Natural killer cell (primary cell): ENCODE results near the gene UBE2U. TPM values are rescaled to one million over a fixed set of nuclear protein-coding genes. Genes with fewer than 3 reads are reported as not detected.
"Not testable (repeated sequence)": the region's sequence is repeated elsewhere in the genome, so short reads cannot be mapped to it uniquely, and the experiment has no call there.

Experiments
- ATAC-seq, 3 donors: fragments of 150-1000 bp in 2 of 3; fragments of 200-7000 bp in 1 of 3; cut with Tn5 transposase; 1 replicate in 1 of 3; 2 replicates in 2 of 3; pipeline ENCODE4 v1.10.0; 2021; ENCODE audit warnings: mild to moderate bottlenecking in 2 of 3, moderate library complexity in 2 of 3
- DNase-seq, 2 donors: peaks; one replicate each; pipeline versions ENCODE4 v3.0.0 to v3.0.0-alpha.2; 2013 to 2021; ENCODE audit warnings: mixed read lengths in 1 of 2
- H3K27ac ChIP-seq: one replicate; pipeline ENCODE4 v1.5.1; 2013; ENCODE audit warnings: mild to moderate bottlenecking, low read length
- H3K27me3 ChIP-seq: one replicate; pipeline ENCODE4 v1.6.1; 2013; ENCODE audit warnings: low read length; ENCODE audit not compliant: control insufficient read depth, insufficient read depth
- H3K36me3 ChIP-seq: one replicate; pipeline ENCODE4 v1.6.1; 2013; ENCODE audit warnings: low read length; ENCODE audit not compliant: control insufficient read depth, insufficient read depth
- H3K4me1 ChIP-seq: one replicate; pipeline ENCODE4 v1.6.1; 2013; ENCODE audit warnings: low read length; ENCODE audit not compliant: control insufficient read depth, insufficient read depth
- H3K4me3 ChIP-seq: one replicate; pipeline ENCODE4 v1.5.1; 2013; ENCODE audit warnings: low read length
- H3K9me3 ChIP-seq: one replicate; pipeline ENCODE4 v1.6.1; 2013; ENCODE audit warnings: low read length; ENCODE audit not compliant: control insufficient read depth, insufficient read depth
- H3K27ac Mint-ChIP-seq, 2 donors: one replicate each; pipeline ENCODE4 v1.8.0; 2022; ENCODE audit warnings: mild to moderate bottlenecking in 2 of 2, mixed read lengths in 2 of 2, moderate library complexity in 1 of 2
- H3K27me3 Mint-ChIP-seq, 2 donors: one replicate each; pipeline ENCODE4 v1.8.0; 2022; ENCODE audit warnings: low read depth in 2 of 2, mixed read lengths in 2 of 2
- H3K36me3 Mint-ChIP-seq: one replicate; pipeline ENCODE4 v1.8.0; 2022; ENCODE audit warnings: mixed read lengths
- H3K4me1 Mint-ChIP-seq, 2 donors: one replicate each; pipeline ENCODE4 v1.8.0; 2022; ENCODE audit warnings: mixed read lengths in 2 of 2
- H3K4me3 Mint-ChIP-seq: one replicate; pipeline ENCODE4 v1.8.0; 2022; ENCODE audit warnings: mild to moderate bottlenecking, moderate library complexity, mixed read lengths
- H3K9me3 Mint-ChIP-seq, 2 donors: one replicate each; pipeline ENCODE4 v1.8.0; 2022; ENCODE audit warnings: mixed read lengths in 2 of 2
- WGBS: methylation state at CpG from one replicate; pipeline ENCODE4 v1.1.7; 2013; ENCODE audit warnings: missing lambda C conversion rate; ENCODE audit not compliant: insufficient coverage; 5-methylcytosine and 5-hydroxymethylcytosine counted together
- intact Hi-C: fragments of 100-400 bp; cut with micrococcal nuclease; formaldehyde crosslinking; loops from one replicate; pipeline ENCODE4 v1.14.2; 2022
- total RNA-seq, 4 donors: library from RNA; stranded (reverse); fragments of 120-200 nt in 1 of 4; gene quantifications; one replicate each; pipeline versions ENCODE4 v1.2.3 to v1.2.4, GENCODE V29; 2013 to 2022
- TF ChIP-seq, protein P1 (sequence below): fragments of 200-600 bp; IDR thresholded peaks from one replicate; pipeline ENCODE4 v1.8.0; 2022; ENCODE audit warnings: antibody characterized with exemption

The UBE2U gene
- total RNA-seq, 3 donors from 2014 or later (not counting 1 experiment from before 2014, with no cell fraction given): not detected

DNA sequence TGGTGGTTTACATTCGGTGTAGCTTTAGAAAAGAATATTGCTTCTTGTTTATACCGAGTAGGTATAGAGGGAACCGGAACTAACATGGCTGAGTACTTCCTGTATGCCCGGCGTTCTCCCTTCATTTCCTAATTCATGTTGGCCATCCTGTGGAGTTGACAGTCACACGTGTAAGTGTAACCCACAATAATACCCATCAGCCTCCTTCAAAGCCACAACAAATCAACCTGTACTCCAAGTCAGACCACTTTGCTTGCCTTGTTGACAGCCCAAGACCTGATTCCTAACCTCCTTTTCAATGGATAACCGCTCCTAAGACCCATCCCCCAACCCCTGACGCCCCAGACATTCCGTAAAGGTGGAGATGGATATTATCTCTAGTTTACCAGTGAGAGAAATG, 42.1 kb downstream of the UBE2U start:
- Histone ChIP-seq H3K4me1 (no peaks in the 10 kb centered on the region), H3K36me3 (no peaks in the 10 kb centered on the region), H3K4me3 (no peak overlapping the region), H3K9me3 (no peaks in the 10 kb centered on the region), H3K27ac (no peak overlapping the region), H3K27me3 (peaks cover 6% of the 10 kb centered on the region)
- intact Hi-C loops: loop anchor here (2.0 kb wide), 1 partner anchor 553 kb away; no protein-coding TSS in a partner anchor
- WGBS: 3% methylated on average over 6 of the region's 9 CpGs
- DNase-seq: peak in 1 of 2 donors; percentile 13
- H3K4me3 Mint-ChIP-seq: no peak overlapping the region
- peaks cover 6 to 15% of the 10 kb centered on the region in 2 donors for H3K27me3 Mint-ChIP-seq
- no peak overlapping the region for H3K27ac Mint-ChIP-seq
- H3K4me1 Mint-ChIP-seq: peaks cover 11% of the 10 kb centered on the region in 2 donors
- TF ChIP-seq, protein P1, sequence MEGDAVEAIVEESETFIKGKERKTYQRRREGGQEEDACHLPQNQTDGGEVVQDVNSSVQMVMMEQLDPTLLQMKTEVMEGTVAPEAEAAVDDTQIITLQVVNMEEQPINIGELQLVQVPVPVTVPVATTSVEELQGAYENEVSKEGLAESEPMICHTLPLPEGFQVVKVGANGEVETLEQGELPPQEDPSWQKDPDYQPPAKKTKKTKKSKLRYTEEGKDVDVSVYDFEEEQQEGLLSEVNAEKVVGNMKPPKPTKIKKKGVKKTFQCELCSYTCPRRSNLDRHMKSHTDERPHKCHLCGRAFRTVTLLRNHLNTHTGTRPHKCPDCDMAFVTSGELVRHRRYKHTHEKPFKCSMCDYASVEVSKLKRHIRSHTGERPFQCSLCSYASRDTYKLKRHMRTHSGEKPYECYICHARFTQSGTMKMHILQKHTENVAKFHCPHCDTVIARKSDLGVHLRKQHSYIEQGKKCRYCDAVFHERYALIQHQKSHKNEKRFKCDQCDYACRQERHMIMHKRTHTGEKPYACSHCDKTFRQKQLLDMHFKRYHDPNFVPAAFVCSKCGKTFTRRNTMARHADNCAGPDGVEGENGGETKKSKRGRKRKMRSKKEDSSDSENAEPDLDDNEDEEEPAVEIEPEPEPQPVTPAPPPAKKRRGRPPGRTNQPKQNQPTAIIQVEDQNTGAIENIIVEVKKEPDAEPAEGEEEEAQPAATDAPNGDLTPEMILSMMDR: no peak
- ATAC-seq: no peak
- no peaks in the 10 kb centered on the region for H3K9me3 Mint-ChIP-seq
- H3K36me3 Mint-ChIP-seq: no peaks in the 10 kb centered on the region

DNA sequence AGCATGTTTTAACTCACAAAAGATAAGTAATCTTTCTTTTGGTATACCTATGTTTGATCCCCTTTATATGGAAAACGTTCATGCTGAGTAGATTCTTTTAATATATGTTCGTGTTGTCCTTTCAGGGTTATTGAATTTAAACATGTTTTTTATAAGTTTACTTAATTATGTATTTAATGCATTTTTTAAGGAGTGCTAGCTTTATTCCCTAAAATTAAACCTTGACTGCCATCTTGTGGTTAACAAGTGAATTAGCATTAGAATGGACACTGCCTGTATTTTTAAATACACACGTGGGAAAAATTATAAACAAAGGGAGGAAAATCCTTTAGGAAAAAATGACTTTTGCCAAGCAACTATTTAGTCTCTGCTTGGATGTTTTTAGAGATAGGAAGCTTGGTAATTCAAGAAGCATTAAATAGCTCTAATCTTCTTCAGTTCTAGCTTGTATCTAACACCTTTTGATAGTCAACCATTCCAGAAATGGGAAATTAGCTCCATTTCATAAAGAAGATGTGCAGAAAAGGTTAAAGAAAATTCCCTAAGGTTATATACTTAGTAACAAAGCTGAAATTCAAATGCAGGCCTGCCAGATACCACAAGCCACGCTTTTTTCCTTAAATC, 43.0 kb downstream of the UBE2U start:
- H3K27ac ChIP-seq: no peak overlapping the region
- H3K36me3 ChIP-seq: no peaks in the 10 kb centered on the region
- no peaks in the 10 kb centered on the region for H3K36me3 Mint-ChIP-seq
- H3K27ac Mint-ChIP-seq: no peak overlapping the region
- peaks cover 6 to 15% of the 10 kb centered on the region in 2 donors for H3K27me3 Mint-ChIP-seq
- H3K4me3 Mint-ChIP-seq: no peak overlapping the region
- H3K4me1 Mint-ChIP-seq: peaks cover 11% of the 10 kb centered on the region in 2 donors
- ATAC-seq (peak in 1 of 3 donors; percentile 37), DNase-seq (peak in 1 of 2 donors; percentile 60)
- no peak overlapping the region for H3K4me3 ChIP-seq
- H3K9me3 ChIP-seq: no peaks in the 10 kb centered on the region
- TF ChIP-seq, protein P1: peak; percentile 79
- 100% methylated on average over 1 of the region's 4 CpGs for WGBS
- peaks cover 6% of the 10 kb centered on the region for H3K27me3 ChIP-seq
- intact Hi-C loops: loop anchor here (1.0 kb wide), 1 partner anchor 631 kb away; no protein-coding TSS in a partner anchor
- H3K9me3 Mint-ChIP-seq: no peaks in the 10 kb centered on the region
- no peaks in the 10 kb centered on the region for H3K4me1 ChIP-seq

DNA sequence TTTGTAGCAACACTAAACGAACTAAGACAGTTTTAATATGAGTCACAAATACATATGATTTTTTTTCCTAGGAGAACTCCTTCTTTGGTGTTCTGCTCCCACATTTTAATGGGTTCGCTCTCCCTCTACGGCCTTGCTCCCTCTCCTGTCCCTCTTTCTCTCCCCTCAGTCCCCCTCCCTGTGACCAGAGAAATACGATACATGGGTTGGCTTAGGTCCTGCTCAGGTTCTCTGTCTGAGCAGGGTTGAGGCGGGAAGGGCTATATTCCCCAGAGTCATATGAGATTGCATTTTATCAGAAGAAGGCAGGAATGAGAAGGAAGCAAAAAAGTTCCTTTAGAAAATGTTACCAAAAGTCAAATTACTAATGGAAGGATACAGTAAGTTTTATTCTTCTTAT, 44.6 kb downstream of the UBE2U start:
- H3K27me3 Mint-ChIP-seq: peaks cover 9 to 15% of the 10 kb centered on the region in 2 donors
- ATAC-seq (no peak), DNase-seq (no peak)
- H3K36me3 Mint-ChIP-seq: no peaks in the 10 kb centered on the region
- no peak overlapping the region for H3K27ac ChIP-seq
- WGBS: 73% methylated on average over 5 of the region's 5 CpGs
- H3K4me1 Mint-ChIP-seq: peaks cover 11% of the 10 kb centered on the region in 2 donors
- no peaks in the 10 kb centered on the region for H3K9me3 ChIP-seq
- H3K4me1 ChIP-seq: no peaks in the 10 kb centered on the region
- peaks cover 8% of the 10 kb centered on the region for H3K27me3 ChIP-seq
- no peak overlapping the region for H3K27ac Mint-ChIP-seq
- H3K4me3 ChIP-seq: no peak overlapping the region
- H3K9me3 Mint-ChIP-seq: no peaks in the 10 kb centered on the region
- H3K4me3 Mint-ChIP-seq: no peak overlapping the region
- no peaks in the 10 kb centered on the region for H3K36me3 ChIP-seq
- intact Hi-C loops: no loop called here
- TF ChIP-seq, protein P1: no peak

DNA sequence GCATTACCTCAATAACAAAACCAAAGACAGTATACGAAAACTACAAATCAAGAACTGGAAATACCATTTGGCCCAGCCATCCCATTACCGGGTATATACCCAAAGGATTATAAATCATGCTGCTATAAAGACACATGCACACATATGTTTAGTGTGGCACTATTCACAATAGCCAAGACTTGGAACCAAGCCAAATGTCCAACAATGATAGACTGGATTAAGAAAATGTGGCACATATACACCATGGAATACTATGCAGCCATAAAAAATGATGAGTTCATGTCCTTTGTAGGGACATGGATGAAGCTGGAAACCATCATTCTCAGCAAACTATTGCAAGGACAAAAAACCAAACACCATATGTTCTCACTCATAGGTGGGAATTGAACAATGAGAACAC, 47.0 kb downstream of the UBE2U start:
- H3K27me3 ChIP-seq, H3K4me1 Mint-ChIP-seq, H3K36me3 ChIP-seq, H3K9me3 ChIP-seq, H3K4me1 ChIP-seq, H3K36me3 Mint-ChIP-seq, H3K4me3 ChIP-seq, H3K4me3 Mint-ChIP-seq, H3K27ac ChIP-seq, H3K27ac Mint-ChIP-seq, ATAC-seq, intact Hi-C loops, DNase-seq, H3K9me3 Mint-ChIP-seq: not testable (repeated sequence)
- WGBS: 80% methylated on average over 2 of the region's 2 CpGs
- peaks cover 24 to 27% of the 10 kb centered on the region in 2 donors for H3K27me3 Mint-ChIP-seq
